ENCODE data around the gene DCANP1. TPM values are rescaled to one million over a fixed set of nuclear protein-coding genes. Genes with fewer than 3 reads are reported as not detected.

The DCANP1 gene
- total RNA-seq, 2 experiments from 2014 or later: not detected

- H3K36me3 Mint-ChIP-seq: peaks cover 11% of the 10 kb centered on the region
- H3K4me1 Mint-ChIP-seq: peaks cover 34% of the 10 kb centered on the region
- H3K4me3 Mint-ChIP-seq: peak overlapping the region; percentile 83
- peaks cover under 1% of the 10 kb centered on the region for H3K9me3 Mint-ChIP-seq
- H3K27me3 Mint-ChIP-seq: peaks cover 8% of the 10 kb centered on the region
- DNase-seq: no peak
- H3K27ac Mint-ChIP-seq: peak overlapping the region; percentile 74
Measured at GRCh38 chr5:135399794-135400542, 47.2 kb downstream of the DCANP1 start.

DNA sequence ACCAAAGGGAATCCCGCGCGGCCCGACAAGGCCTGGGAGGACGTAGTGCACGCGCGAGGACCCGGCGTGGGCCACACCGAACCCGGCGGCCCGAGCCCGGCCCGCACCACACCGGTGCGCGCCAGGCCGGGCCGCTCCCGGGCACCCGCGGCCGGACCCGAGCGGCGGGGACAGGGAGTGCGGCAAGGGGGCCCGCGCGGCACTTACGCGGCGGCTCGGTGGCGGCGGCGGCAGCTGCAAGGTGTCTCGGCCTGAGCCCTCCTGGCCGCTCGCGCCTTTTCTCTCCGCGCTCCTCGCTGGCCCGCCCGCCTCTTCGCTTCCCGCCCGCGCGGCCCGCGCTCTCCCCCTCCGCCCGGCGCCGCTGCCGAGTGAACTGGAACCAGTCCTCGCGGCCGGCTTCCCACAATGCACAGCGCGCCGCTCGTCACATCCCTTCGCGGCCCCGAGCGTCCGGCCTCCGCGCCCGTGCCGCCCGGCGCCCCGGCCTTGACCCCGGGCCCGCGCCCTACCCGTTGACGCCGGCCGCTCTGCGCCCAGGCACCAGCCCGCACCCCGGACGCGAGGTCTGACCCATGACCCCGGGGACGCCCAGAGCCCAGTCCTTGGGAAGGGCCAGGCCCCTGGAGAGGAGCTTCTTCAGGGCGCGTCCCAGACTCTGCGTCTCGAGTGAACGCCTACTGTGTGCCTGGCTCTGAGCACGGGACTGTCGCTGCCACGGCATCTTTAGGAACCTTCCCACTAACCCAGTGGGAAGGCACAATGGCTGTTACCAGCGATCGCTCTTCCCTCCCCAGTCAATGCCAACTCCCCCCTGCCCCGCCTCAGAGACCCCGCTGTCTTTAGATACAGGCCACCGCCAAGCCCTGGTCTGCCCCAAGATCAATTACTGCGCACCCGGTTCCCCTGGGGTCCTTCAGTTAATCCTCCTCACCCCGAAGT, 48.0 kb downstream of the DCANP1 start, which contains the start of gene MACROH2A1:
MACROH2A1 (minus strand) TSS at position 377 of the 939 bp plus-strand sequence. CDS start 10,138 bp downstream, outside the sequence.
- peak within 1 kb of the TSS; percentile 85 for H3K4me3 Mint-ChIP-seq
- peak; percentile 88 for DNase-seq
- H3K27me3 Mint-ChIP-seq: peaks cover 4% of the 10 kb centered on the region
- peak within 1 kb of the TSS; percentile 83 for H3K27ac Mint-ChIP-seq
- no peaks in the 10 kb centered on the region for H3K9me3 Mint-ChIP-seq
- H3K4me1 Mint-ChIP-seq: peaks cover 39% of the 10 kb centered on the region
- H3K36me3 Mint-ChIP-seq: peaks cover 13% of the 10 kb centered on the region

DNA sequence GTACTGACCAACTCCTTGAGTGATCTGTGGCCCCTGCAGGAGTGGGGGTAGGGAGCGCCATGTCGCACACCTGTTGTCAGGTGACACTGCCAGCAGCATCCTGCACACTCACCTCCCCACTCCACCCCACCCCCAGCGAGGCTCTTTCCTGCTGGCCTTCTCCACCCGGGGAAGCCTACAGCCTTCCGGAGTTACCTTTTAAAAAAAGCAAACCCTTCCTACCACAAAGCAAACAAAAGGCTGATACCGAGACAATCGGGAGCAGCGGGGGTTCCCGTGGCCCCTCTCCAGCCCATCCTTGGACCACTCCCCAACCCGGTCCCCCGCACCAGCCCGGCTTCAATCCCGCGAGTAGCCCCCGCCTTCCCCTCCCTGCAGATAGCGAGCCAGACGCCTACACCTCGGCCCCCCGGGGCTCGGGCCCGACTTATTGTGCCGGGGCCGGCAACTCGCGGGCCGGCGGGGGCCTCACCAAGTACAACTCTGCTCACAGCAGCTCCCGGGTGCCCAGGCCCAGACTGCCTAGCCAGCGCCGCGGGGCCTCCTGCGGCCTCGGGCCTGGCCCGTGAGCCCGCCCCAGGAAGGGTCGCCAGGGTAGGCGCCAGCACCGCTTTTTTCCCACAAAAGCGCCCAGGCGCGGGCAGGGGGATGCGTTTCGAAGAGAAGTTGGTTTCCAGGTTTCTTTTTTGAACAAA, 48.8 kb downstream of the DCANP1 start:
- peak; percentile 58 for DNase-seq
- no peaks in the 10 kb centered on the region for H3K9me3 Mint-ChIP-seq
- peak overlapping the region; percentile 85 for H3K4me3 Mint-ChIP-seq
- peaks cover 41% of the 10 kb centered on the region for H3K4me1 Mint-ChIP-seq
- H3K36me3 Mint-ChIP-seq: peaks cover 14% of the 10 kb centered on the region
- no peaks in the 10 kb centered on the region for H3K27me3 Mint-ChIP-seq
- H3K27ac Mint-ChIP-seq: peak overlapping the region; percentile 83

GRCh38 chr5:135397084-135397483, 50.1 kb downstream of the DCANP1 start:
- H3K4me3 Mint-ChIP-seq: peak overlapping the region; percentile 85
- no peak overlapping the region for H3K27ac Mint-ChIP-seq
- no peaks in the 10 kb centered on the region for H3K27me3 Mint-ChIP-seq
- DNase-seq: no peak
- H3K4me1 Mint-ChIP-seq: peaks cover 51% of the 10 kb centered on the region
- H3K9me3 Mint-ChIP-seq: no peaks in the 10 kb centered on the region
- peaks cover 17% of the 10 kb centered on the region for H3K36me3 Mint-ChIP-seq

DNA sequence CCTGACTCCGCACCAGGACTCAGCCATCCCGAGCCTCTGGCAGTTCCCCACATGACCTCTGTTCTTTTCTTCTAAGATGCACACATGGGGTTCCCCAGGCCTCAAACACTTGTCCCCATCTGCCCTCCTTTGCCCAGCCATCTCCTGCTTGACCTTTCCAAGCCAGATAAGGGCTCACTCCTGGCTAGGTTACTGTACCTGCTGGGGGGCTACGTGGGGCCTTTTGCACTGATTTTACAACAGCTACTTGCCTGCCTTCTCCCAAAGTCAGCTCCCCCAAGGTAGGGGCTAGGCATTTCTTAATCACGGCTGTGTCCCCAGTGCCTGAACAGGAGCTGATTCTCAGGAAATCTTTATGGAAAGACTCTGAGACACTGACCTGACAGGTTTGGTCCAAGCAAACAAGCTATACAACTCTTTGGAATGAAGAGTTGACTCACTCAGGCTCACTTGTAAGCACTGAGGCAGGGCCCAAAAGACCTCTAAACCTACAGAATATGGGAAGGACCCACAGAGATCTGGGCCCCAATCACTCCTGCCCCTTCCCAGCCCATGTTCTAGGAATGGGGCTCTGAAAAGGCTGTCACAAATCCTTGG, 50.6 kb downstream of the DCANP1 start:
- no peak for DNase-seq
- Mint-ChIP-seq H3K27me3 (no peaks in the 10 kb centered on the region), H3K27ac (no peak overlapping the region), H3K4me1 (peaks cover 57% of the 10 kb centered on the region), H3K36me3 (peaks cover 20% of the 10 kb centered on the region), H3K9me3 (no peaks in the 10 kb centered on the region), H3K4me3 (peak overlapping the region; percentile 22)

DNA sequence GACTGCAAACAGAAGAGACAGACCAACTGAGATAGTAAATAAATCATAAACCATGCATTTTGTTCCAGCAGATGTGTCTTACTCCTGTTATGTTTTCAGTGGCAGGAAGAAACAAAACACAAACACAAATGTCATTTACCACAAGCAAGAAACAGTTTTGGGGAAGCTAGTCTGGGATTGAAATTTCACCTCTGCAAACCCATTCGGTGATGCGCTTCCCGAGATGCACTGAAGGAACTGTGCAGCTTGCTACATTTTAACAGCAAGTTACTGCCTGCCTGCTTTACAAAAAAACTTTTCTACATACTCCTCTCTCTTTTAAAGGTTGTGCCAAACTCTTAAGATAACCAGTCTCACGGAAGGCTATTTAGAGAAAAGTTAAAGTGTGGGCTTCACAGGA, 51.3 kb downstream of the DCANP1 start:
- Mint-ChIP-seq H3K27me3 (no peaks in the 10 kb centered on the region), H3K9me3 (no peaks in the 10 kb centered on the region), H3K27ac (no peak overlapping the region), H3K4me1 (peaks cover 60% of the 10 kb centered on the region), H3K36me3 (peaks cover 20% of the 10 kb centered on the region), H3K4me3 (no peak overlapping the region)
- no peak for DNase-seq

DNA sequence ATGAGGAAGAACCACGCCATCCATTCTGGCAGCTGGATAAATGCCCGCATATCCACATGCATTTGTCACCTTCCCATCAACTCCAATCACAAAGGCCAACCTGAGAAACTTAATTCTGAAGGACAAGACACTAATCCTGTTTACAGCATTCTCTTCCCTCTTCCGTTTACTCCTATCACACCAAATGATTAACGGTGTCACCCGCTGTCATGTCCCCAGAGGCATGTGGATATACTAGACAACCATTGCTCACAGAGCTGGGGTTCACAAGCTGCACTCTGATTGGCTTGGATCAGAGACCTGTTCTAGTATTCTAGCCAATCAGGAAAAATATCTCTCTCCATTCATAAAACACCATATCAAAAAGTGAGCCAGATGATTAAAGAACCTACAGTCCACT, 51.7 kb downstream of the DCANP1 start:
- Mint-ChIP-seq H3K27me3 (no peaks in the 10 kb centered on the region), H3K9me3 (no peaks in the 10 kb centered on the region), H3K4me3 (no peak overlapping the region), H3K4me1 (peaks cover 58% of the 10 kb centered on the region), H3K27ac (no peak overlapping the region), H3K36me3 (peaks cover 20% of the 10 kb centered on the region)
- DNase-seq: no peak

Other genes with a start within 250 kb of the DCANP1 start
- gene MACROH2A1, start 48.1 kb downstream of the DCANP1 start, total RNA-seq: 100 to 1,000 TPM; 201 to 208 TPM
- gene TIFAB, start 5.0 kb upstream of the DCANP1 start, total RNA-seq: not detected
- not detected for gene NEUROG1, start 88.6 kb upstream of the DCANP1 start, total RNA-seq
- not detected for gene CXCL14, start 131.6 kb upstream of the DCANP1 start, total RNA-seq